Tibial nerve (tissue), 4 donors: ENCODE results near the gene RANBP9.

Experiments used
- EP300 ChIP-seq, 2 donors: sonication (generic); formaldehyde crosslinking; IDR thresholded peaks; one replicate each; pipeline ENCODE4 v1.6.1; 2017; ENCODE audit warnings: antibody characterized with exemption in 2 of 2, mild to moderate bottlenecking in 1 of 2
- POLR2A ChIP-seq, 2 donors: fragments of 450-650 bp; IDR thresholded peaks; one replicate each; pipeline ENCODE4 v1.6.1; 2017; ENCODE audit warnings: antibody characterized with exemption in 2 of 2, mild to moderate bottlenecking in 2 of 2, moderate library complexity in 2 of 2
- TF ChIP-seq, protein P1 (sequence below), 5 experiments: fragments of 200-600 bp in 3 of 5; fragments of 450-650 bp in 2 of 5; sonication (generic) in 3 of 5; IDR thresholded peaks; one replicate each; pipeline ENCODE4 v1.5.1; 2016 to 2019; ENCODE audit warnings: antibody characterized with exemption in 5 of 5, mild to moderate bottlenecking in 3 of 5, moderate library complexity in 2 of 5

DNA sequence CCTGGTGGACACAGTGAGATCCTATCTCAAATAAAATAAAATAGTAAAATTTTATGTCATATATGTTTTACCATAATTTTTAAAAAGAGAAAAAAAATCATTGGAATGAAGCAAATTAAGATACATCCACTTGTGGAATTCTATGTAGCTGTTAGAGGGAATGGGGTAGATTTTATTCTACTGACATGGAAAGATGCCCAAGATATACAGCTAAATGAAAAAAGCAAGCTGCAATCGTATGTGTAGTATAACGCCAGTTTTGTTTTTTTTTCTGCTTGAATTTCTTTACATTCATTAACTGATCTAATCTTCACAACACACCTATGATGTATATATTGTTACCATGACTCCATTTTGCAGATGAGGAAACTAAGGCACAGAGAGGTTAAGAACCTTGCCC lies 23.4 kb upstream of the RANBP9 start:
- TF ChIP-seq, protein P1, sequence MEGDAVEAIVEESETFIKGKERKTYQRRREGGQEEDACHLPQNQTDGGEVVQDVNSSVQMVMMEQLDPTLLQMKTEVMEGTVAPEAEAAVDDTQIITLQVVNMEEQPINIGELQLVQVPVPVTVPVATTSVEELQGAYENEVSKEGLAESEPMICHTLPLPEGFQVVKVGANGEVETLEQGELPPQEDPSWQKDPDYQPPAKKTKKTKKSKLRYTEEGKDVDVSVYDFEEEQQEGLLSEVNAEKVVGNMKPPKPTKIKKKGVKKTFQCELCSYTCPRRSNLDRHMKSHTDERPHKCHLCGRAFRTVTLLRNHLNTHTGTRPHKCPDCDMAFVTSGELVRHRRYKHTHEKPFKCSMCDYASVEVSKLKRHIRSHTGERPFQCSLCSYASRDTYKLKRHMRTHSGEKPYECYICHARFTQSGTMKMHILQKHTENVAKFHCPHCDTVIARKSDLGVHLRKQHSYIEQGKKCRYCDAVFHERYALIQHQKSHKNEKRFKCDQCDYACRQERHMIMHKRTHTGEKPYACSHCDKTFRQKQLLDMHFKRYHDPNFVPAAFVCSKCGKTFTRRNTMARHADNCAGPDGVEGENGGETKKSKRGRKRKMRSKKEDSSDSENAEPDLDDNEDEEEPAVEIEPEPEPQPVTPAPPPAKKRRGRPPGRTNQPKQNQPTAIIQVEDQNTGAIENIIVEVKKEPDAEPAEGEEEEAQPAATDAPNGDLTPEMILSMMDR (IDR thresholded peaks at IDR 0.05), result no peak
- no peak for TF ChIP-seq POLR2A (IDR thresholded peaks at IDR 0.05)
- TF ChIP-seq EP300 (IDR thresholded peaks at IDR 0.05), result no peak
